ENCODE results near the gene SALL2. TPM values are rescaled to one million over a fixed set of nuclear protein-coding genes. Genes with fewer than 3 reads are reported as not detected.

SALL2 gene
- total RNA-seq, 1 experiment from 2014 or later = 239 TPM

GRCh38 chr14:21533294-21533693, 7.1 kb upstream of the SALL2 start:
- no peak for DNase-seq (ENCODE audit: low spot score)
- Mint-ChIP-seq H3K9me3 (no peaks in the 10 kb centered on the region), H3K4me1 (peaks cover 58% of the 10 kb centered on the region), H3K27me3 (ENCODE audit: low read depth) (no peaks in the 10 kb centered on the region), H3K27ac (peak overlapping the region; percentile 97), H3K4me3 (peak overlapping the region; percentile 90), H3K36me3 (peaks cover 17% of the 10 kb centered on the region)
- TF ChIP-seq EMX1 (CRISPR knock-in tag; IDR thresholded peaks at IDR 0.05) (no peak), KAT7 (CRISPR knock-in tag; IDR thresholded peaks at IDR 0.05; ENCODE audit: borderline replicate concordance) (no peak), ERG (CRISPR knock-in tag; IDR thresholded peaks at IDR 0.05) (no peak), HMGA2 (CRISPR knock-in tag; IDR thresholded peaks at IDR 0.05) (no peak), ZNF317 (CRISPR knock-in tag; IDR thresholded peaks at IDR 0.05; ENCODE audit: borderline replicate concordance, low read depth) (no peak), TCF7 (CRISPR knock-in tag; IDR thresholded peaks at IDR 0.05; ENCODE audit: low read depth) (no peak), ARID4B (CRISPR knock-in tag; IDR thresholded peaks at IDR 0.05; ENCODE audit: borderline replicate concordance) (no peak), ZNF512 (CRISPR knock-in tag; IDR thresholded peaks at IDR 0.05; ENCODE audit: borderline replicate concordance) (no peak), ZBTB21 (CRISPR knock-in tag; IDR thresholded peaks at IDR 0.05; ENCODE audit: borderline replicate concordance) (no peak), ATF6 (CRISPR knock-in tag; IDR thresholded peaks at IDR 0.05) (no peak), NR3C1 (CRISPR knock-in tag; conservative IDR thresholded peaks at IDR 0.05; ENCODE audit: low read depth) (no peak)
- TF ChIP-seq, protein P1, sequence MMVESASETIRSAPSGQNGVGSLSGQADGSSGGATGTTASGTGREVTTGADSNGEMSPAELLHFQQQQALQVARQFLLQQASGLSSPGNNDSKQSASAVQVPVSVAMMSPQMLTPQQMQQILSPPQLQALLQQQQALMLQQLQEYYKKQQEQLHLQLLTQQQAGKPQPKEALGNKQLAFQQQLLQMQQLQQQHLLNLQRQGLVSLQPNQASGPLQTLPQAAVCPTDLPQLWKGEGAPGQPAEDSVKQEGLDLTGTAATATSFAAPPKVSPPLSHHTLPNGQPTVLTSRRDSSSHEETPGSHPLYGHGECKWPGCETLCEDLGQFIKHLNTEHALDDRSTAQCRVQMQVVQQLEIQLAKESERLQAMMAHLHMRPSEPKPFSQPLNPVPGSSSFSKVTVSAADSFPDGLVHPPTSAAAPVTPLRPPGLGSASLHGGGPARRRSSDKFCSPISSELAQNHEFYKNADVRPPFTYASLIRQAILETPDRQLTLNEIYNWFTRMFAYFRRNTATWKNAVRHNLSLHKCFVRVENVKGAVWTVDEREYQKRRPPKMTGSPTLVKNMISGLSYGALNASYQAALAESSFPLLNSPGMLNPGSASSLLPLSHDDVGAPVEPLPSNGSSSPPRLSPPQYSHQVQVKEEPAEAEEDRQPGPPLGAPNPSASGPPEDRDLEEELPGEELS (CRISPR knock-in tag; IDR thresholded peaks at IDR 0.05) = no peak
- TF ChIP-seq, protein P2, sequence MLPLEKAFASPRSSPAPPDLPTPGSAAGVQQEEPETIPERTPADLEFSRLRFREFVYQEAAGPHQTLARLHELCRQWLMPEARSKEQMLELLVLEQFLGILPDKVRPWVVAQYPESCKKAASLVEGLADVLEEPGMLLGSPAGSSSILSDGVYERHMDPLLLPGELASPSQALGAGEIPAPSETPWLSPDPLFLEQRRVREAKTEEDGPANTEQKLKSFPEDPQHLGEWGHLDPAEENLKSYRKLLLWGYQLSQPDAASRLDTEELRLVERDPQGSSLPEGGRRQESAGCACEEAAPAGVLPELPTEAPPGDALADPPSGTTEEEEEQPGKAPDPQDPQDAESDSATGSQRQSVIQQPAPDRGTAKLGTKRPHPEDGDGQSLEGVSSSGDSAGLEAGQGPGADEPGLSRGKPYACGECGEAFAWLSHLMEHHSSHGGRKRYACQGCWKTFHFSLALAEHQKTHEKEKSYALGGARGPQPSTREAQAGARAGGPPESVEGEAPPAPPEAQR (CRISPR knock-in tag; IDR thresholded peaks at IDR 0.05) = no peak
- TF ChIP-seq, protein P3, sequence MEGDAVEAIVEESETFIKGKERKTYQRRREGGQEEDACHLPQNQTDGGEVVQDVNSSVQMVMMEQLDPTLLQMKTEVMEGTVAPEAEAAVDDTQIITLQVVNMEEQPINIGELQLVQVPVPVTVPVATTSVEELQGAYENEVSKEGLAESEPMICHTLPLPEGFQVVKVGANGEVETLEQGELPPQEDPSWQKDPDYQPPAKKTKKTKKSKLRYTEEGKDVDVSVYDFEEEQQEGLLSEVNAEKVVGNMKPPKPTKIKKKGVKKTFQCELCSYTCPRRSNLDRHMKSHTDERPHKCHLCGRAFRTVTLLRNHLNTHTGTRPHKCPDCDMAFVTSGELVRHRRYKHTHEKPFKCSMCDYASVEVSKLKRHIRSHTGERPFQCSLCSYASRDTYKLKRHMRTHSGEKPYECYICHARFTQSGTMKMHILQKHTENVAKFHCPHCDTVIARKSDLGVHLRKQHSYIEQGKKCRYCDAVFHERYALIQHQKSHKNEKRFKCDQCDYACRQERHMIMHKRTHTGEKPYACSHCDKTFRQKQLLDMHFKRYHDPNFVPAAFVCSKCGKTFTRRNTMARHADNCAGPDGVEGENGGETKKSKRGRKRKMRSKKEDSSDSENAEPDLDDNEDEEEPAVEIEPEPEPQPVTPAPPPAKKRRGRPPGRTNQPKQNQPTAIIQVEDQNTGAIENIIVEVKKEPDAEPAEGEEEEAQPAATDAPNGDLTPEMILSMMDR (IDR thresholded peaks at IDR 0.05) = no peak
- TF ChIP-seq, protein P4, sequence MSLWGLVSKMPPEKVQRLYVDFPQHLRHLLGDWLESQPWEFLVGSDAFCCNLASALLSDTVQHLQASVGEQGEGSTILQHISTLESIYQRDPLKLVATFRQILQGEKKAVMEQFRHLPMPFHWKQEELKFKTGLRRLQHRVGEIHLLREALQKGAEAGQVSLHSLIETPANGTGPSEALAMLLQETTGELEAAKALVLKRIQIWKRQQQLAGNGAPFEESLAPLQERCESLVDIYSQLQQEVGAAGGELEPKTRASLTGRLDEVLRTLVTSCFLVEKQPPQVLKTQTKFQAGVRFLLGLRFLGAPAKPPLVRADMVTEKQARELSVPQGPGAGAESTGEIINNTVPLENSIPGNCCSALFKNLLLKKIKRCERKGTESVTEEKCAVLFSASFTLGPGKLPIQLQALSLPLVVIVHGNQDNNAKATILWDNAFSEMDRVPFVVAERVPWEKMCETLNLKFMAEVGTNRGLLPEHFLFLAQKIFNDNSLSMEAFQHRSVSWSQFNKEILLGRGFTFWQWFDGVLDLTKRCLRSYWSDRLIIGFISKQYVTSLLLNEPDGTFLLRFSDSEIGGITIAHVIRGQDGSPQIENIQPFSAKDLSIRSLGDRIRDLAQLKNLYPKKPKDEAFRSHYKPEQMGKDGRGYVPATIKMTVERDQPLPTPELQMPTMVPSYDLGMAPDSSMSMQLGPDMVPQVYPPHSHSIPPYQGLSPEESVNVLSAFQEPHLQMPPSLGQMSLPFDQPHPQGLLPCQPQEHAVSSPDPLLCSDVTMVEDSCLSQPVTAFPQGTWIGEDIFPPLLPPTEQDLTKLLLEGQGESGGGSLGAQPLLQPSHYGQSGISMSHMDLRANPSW (CRISPR knock-in tag; conservative IDR thresholded peaks at IDR 0.05; ENCODE audit: low read depth) = no peak
- TF ChIP-seq, protein P5, sequence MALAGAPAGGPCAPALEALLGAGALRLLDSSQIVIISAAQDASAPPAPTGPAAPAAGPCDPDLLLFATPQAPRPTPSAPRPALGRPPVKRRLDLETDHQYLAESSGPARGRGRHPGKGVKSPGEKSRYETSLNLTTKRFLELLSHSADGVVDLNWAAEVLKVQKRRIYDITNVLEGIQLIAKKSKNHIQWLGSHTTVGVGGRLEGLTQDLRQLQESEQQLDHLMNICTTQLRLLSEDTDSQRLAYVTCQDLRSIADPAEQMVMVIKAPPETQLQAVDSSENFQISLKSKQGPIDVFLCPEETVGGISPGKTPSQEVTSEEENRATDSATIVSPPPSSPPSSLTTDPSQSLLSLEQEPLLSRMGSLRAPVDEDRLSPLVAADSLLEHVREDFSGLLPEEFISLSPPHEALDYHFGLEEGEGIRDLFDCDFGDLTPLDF (CRISPR knock-in tag; IDR thresholded peaks at IDR 0.05) = no peak
- ChIA-PET POLR2A (interaction anchor here (0.7 kb wide), 1 partner anchor 24 kb away, joined by 3 read pairs; no protein-coding TSS in a partner anchor), CTCF (interaction anchor here (1.1 kb wide), 1 partner anchor 57 kb away, joined by 7 read pairs; the partner anchor contains the start of genes RAB2B and TOX4)
- no peak for ATAC-seq
